Measurements from ENCODE around the gene ELL. TPM values are rescaled to one million over a fixed set of nuclear protein-coding genes. Genes with fewer than 3 reads are reported as not detected.

ELL gene
- polyA plus RNA-seq, 1 donor from 2014 or later: 7.2 TPM

DNA sequence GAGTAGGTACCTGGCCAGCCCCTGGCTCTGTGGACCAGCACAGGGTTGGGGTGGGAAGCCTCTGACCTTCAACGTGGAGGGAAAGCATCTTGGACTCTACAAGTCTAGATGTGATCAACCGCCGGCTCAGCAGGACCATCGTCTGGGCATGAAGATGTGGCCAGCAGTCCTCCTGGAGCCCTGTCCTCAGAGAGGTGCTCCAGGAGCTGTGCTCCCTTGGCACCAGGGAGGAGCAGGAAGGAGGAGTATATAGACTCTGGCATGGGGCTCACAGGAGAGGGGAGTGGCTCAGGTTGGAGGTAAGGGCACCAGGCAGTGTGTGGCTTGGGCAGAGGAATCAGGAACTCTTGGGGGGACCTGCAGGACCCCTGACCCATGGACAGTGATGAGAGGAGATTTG is 65.6 kb downstream of the ELL start:
- Histone ChIP-seq H3K27me3 (ENCODE audit: insufficient read depth, low read depth, low read length) (no peaks in the 10 kb centered on the region), H3K4me3 (ENCODE audit: low read length) (no peak overlapping the region), H3K9ac (ENCODE audit: low read length) (no peak overlapping the region), H3K36me3 (ENCODE audit: insufficient read depth, low read length) (no peaks in the 10 kb centered on the region), H3K9me2 (ENCODE audit: insufficient read depth, low read length) (no peaks in the 10 kb centered on the region), H2AFZ (ENCODE audit: low read depth, low read length) (no peak overlapping the region), H3K9me3 (ENCODE audit: low read length) (no peaks in the 10 kb centered on the region), H3K27ac (ENCODE audit: low read length) (no peak overlapping the region), H3K4me2 (ENCODE audit: low read length) (no peak overlapping the region), H3K79me2 (replicated peaks; ENCODE audit: insufficient read depth, low read length) (no peaks in the 10 kb centered on the region), H4K20me1 (ENCODE audit: insufficient read depth) (no peaks in the 10 kb centered on the region), H3F3A (ENCODE audit: insufficient read depth, low read length, poor library complexity, severe bottlenecking) (no peaks in the 10 kb centered on the region)
- TF ChIP-seq POLR2AphosphoS5 (IDR thresholded peaks at IDR 0.05): no peak
- TF ChIP-seq RAD21 (conservative IDR thresholded peaks at IDR 0.05): no peak
- TF ChIP-seq MXI1 (conservative IDR thresholded peaks at IDR 0.05; ENCODE audit: poor library complexity, severe bottlenecking): no peak
- TF ChIP-seq, protein P1, sequence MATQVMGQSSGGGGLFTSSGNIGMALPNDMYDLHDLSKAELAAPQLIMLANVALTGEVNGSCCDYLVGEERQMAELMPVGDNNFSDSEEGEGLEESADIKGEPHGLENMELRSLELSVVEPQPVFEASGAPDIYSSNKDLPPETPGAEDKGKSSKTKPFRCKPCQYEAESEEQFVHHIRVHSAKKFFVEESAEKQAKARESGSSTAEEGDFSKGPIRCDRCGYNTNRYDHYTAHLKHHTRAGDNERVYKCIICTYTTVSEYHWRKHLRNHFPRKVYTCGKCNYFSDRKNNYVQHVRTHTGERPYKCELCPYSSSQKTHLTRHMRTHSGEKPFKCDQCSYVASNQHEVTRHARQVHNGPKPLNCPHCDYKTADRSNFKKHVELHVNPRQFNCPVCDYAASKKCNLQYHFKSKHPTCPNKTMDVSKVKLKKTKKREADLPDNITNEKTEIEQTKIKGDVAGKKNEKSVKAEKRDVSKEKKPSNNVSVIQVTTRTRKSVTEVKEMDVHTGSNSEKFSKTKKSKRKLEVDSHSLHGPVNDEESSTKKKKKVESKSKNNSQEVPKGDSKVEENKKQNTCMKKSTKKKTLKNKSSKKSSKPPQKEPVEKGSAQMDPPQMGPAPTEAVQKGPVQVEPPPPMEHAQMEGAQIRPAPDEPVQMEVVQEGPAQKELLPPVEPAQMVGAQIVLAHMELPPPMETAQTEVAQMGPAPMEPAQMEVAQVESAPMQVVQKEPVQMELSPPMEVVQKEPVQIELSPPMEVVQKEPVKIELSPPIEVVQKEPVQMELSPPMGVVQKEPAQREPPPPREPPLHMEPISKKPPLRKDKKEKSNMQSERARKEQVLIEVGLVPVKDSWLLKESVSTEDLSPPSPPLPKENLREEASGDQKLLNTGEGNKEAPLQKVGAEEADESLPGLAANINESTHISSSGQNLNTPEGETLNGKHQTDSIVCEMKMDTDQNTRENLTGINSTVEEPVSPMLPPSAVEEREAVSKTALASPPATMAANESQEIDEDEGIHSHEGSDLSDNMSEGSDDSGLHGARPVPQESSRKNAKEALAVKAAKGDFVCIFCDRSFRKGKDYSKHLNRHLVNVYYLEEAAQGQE (IDR thresholded peaks at IDR 0.05; ENCODE audit: borderline replicate concordance): no peak
- TF ChIP-seq EP300 (conservative IDR thresholded peaks at IDR 0.05; ENCODE audit: poor library complexity, severe bottlenecking): no peak
- TF ChIP-seq EZH2 (IDR thresholded peaks at IDR 0.05; ENCODE audit: borderline replicate concordance, insufficient read depth, low read length, poor library complexity, severe bottlenecking): no peak
- no peak for TF ChIP-seq TAF1 (IDR thresholded peaks at IDR 0.05; ENCODE audit: low read depth)
- TF ChIP-seq, protein P2, sequence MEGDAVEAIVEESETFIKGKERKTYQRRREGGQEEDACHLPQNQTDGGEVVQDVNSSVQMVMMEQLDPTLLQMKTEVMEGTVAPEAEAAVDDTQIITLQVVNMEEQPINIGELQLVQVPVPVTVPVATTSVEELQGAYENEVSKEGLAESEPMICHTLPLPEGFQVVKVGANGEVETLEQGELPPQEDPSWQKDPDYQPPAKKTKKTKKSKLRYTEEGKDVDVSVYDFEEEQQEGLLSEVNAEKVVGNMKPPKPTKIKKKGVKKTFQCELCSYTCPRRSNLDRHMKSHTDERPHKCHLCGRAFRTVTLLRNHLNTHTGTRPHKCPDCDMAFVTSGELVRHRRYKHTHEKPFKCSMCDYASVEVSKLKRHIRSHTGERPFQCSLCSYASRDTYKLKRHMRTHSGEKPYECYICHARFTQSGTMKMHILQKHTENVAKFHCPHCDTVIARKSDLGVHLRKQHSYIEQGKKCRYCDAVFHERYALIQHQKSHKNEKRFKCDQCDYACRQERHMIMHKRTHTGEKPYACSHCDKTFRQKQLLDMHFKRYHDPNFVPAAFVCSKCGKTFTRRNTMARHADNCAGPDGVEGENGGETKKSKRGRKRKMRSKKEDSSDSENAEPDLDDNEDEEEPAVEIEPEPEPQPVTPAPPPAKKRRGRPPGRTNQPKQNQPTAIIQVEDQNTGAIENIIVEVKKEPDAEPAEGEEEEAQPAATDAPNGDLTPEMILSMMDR (IDR thresholded peaks at IDR 0.05; ENCODE audit: poor library complexity, severe bottlenecking): no peak
- no peak for TF ChIP-seq SMC3 (conservative IDR thresholded peaks at IDR 0.05; ENCODE audit: poor library complexity)

DNA sequence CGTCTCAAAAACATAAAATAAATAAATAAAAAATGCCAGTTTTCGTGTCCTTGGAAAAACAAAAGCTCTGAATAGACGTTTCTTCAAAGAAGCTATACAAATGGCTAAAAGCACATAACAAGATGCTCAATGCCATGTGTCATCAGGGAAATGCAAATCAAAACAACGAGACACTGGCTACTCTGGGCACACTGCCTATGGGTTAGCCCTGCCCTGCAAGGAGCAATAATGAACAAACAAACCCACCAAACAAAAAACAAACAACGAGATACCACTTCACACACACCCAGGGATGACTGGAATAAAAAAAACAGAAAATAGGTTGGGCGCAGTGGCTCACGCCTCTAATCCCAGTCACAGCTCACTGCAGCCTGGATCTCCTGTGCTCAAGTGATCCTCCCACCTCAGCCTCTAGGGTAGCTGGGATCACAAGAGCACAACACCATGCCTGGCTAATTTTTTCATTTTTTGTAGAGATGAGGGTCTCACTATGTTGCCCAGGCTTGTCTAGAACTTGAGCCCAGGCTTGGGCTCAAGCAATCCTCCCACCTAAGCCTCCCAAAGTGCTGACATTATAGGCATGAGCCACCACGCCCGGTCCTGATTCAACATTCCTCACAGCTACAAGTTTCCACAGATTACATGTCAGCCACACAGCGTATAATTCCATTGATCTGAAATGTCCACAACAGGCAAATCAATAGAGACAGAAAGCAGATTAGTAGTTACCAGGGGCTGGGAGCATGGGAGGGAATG is 68.4 kb downstream of the ELL start:
- H3F3A ChIP-seq (ENCODE audit: insufficient read depth, low read length, poor library complexity, severe bottlenecking): no peaks in the 10 kb centered on the region
- H3K4me2 ChIP-seq (ENCODE audit: low read length): no peak overlapping the region
- H3K79me2 ChIP-seq (replicated peaks; ENCODE audit: insufficient read depth, low read length): no peaks in the 10 kb centered on the region
- H3K27me3 ChIP-seq (ENCODE audit: insufficient read depth, low read depth, low read length): no peaks in the 10 kb centered on the region
- H3K36me3 ChIP-seq (ENCODE audit: insufficient read depth, low read length): no peaks in the 10 kb centered on the region
- no peak overlapping the region for H3K9ac ChIP-seq (ENCODE audit: low read length)
- H4K20me1 ChIP-seq (ENCODE audit: insufficient read depth): no peaks in the 10 kb centered on the region
- no peak overlapping the region for H2AFZ ChIP-seq (ENCODE audit: low read depth, low read length)
- no peak overlapping the region for H3K4me3 ChIP-seq (ENCODE audit: low read length)
- no peak for TF ChIP-seq RAD21 (conservative IDR thresholded peaks at IDR 0.05)
- TF ChIP-seq TAF1 (IDR thresholded peaks at IDR 0.05; ENCODE audit: low read depth): no peak
- TF ChIP-seq EZH2 (IDR thresholded peaks at IDR 0.05; ENCODE audit: borderline replicate concordance, insufficient read depth, low read length, poor library complexity, severe bottlenecking): no peak
- TF ChIP-seq, protein P1 (IDR thresholded peaks at IDR 0.05; ENCODE audit: borderline replicate concordance): no peak
- TF ChIP-seq, protein P2 (IDR thresholded peaks at IDR 0.05; ENCODE audit: poor library complexity, severe bottlenecking): no peak
- TF ChIP-seq MXI1 (conservative IDR thresholded peaks at IDR 0.05; ENCODE audit: poor library complexity, severe bottlenecking): no peak
- no peak for TF ChIP-seq POLR2AphosphoS5 (IDR thresholded peaks at IDR 0.05)
- TF ChIP-seq SMC3 (conservative IDR thresholded peaks at IDR 0.05; ENCODE audit: poor library complexity): no peak
- TF ChIP-seq EP300 (conservative IDR thresholded peaks at IDR 0.05; ENCODE audit: poor library complexity, severe bottlenecking): no peak
- H3K27ac ChIP-seq (ENCODE audit: low read length): no peak overlapping the region
- no peaks in the 10 kb centered on the region for H3K9me3 ChIP-seq (ENCODE audit: low read length)
- no peaks in the 10 kb centered on the region for H3K9me2 ChIP-seq (ENCODE audit: insufficient read depth, low read length)
